ENCODE data around the gene CHFR.

DNA sequence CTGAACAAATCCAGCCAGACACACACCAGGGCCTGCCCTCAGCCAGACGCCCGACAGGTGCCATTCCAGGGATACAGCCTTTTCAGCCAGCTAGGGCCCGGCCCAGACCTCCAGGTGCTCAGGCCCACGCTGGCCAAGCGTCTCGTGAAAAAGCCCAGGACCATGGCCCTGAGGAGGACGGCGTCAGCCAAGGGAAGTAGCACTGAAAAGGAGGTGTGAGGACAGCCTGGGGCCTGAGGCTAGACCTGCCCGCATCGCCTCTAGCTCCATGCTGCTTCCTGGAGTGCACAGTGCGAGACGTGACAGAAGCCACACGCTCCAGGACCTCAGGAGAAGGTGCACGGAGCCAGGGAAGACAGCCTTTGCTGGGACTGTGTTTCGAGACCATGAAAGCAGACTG is 88.6 kb downstream of the CHFR start:
- TF ChIP-seq CTCF (IDR thresholded peaks at IDR 0.05; ENCODE audit: low read depth, low read length, missing input control) = no peak
- TF ChIP-seq, protein P1, sequence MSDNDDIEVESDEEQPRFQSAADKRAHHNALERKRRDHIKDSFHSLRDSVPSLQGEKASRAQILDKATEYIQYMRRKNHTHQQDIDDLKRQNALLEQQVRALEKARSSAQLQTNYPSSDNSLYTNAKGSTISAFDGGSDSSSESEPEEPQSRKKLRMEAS (IDR thresholded peaks at IDR 0.05) = no peak
- TF ChIP-seq HNF4G (IDR thresholded peaks at IDR 0.05) = no peak
- TF ChIP-seq RAD21 (IDR thresholded peaks at IDR 0.05) = no peak
- TF ChIP-seq SP1 (IDR thresholded peaks at IDR 0.05) = no peak
- TF ChIP-seq, protein P2, sequence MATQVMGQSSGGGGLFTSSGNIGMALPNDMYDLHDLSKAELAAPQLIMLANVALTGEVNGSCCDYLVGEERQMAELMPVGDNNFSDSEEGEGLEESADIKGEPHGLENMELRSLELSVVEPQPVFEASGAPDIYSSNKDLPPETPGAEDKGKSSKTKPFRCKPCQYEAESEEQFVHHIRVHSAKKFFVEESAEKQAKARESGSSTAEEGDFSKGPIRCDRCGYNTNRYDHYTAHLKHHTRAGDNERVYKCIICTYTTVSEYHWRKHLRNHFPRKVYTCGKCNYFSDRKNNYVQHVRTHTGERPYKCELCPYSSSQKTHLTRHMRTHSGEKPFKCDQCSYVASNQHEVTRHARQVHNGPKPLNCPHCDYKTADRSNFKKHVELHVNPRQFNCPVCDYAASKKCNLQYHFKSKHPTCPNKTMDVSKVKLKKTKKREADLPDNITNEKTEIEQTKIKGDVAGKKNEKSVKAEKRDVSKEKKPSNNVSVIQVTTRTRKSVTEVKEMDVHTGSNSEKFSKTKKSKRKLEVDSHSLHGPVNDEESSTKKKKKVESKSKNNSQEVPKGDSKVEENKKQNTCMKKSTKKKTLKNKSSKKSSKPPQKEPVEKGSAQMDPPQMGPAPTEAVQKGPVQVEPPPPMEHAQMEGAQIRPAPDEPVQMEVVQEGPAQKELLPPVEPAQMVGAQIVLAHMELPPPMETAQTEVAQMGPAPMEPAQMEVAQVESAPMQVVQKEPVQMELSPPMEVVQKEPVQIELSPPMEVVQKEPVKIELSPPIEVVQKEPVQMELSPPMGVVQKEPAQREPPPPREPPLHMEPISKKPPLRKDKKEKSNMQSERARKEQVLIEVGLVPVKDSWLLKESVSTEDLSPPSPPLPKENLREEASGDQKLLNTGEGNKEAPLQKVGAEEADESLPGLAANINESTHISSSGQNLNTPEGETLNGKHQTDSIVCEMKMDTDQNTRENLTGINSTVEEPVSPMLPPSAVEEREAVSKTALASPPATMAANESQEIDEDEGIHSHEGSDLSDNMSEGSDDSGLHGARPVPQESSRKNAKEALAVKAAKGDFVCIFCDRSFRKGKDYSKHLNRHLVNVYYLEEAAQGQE (IDR thresholded peaks at IDR 0.05) = no peak
- TF ChIP-seq TAF1 (conservative IDR thresholded peaks at IDR 0.05) = no peak
- no peak for TF ChIP-seq YY1 (IDR thresholded peaks at IDR 0.05)
- TF ChIP-seq EGR1 (IDR thresholded peaks at IDR 0.05; ENCODE audit: low read depth in 2 of 2) = no peak
- TF ChIP-seq RXRA (IDR thresholded peaks at IDR 0.05) = no peak
- TF ChIP-seq FOXA2 (IDR thresholded peaks at IDR 0.05) = no peak
- TF ChIP-seq GABPA (IDR thresholded peaks at IDR 0.05 in 1 of 2, conservative IDR thresholded peaks at IDR 0.05 in 1 of 2) = no peak
